Fibroblast of villous mesenchyme (primary cell): ENCODE results near the gene HCFC2. TPM values are rescaled to one million over a fixed set of nuclear protein-coding genes. Genes with fewer than 3 reads are reported as not detected.

Source experiments
- DNase-seq: peaks from one replicate; pipeline ENCODE4 v3.0.0-alpha.2; 2010; ENCODE audit warnings: low read depth
- H3K4me3 ChIP-seq: 2 replicates; pipeline ENCODE4 v1.5.1; 2011; ENCODE audit warnings: low read depth, mild to moderate bottlenecking, low read length
- CTCF ChIP-seq: IDR thresholded peaks from 2 replicates; pipeline ENCODE4 v1.5.1; 2012; ENCODE audit warnings: low read depth, mild to moderate bottlenecking, low read length; ENCODE audit not compliant: insufficient read depth
- small RNA-seq: library from RNA; depleted of rRNA; stranded (forward); fragments of <200 nt; gene quantifications from one replicate; pipeline ENCODE3, GENCODE V24; 2012
- total RNA-seq: library from RNA; depleted of rRNA; stranded (reverse); fragments of >200 nt; gene quantifications from 2 replicates; pipeline ENCODE4 v1.2.3, GENCODE V29; 2012

The HCFC2 gene
- total RNA-seq, 1 donor, result 38.0 TPM

GRCh38 chr12:104143918-104144317, 79.6 kb downstream of the HCFC2 start:
- H3K4me3 ChIP-seq, result no peak overlapping the region
- TF ChIP-seq CTCF, result no peak
- DNase-seq, result no peak

- no peak for DNase-seq
- TF ChIP-seq CTCF, result no peak
Observed at GRCh38 chr12:104147346-104147745, 83.0 kb downstream of the HCFC2 start.

GRCh38 chr12:104150416-104150815, 86.1 kb downstream of the HCFC2 start:
- TF ChIP-seq CTCF, result no peak
- no peak overlapping the region for H3K4me3 ChIP-seq

More at GRCh38 chr12:104147346-104147745, 83.0 kb downstream of the HCFC2 start:
- H3K4me3 ChIP-seq, result no peak overlapping the region

GRCh38 chr12:104152685-104153241, 88.4 kb downstream of the HCFC2 start:
- TF ChIP-seq CTCF, result no peak
- DNase-seq, result no peak
- H3K4me3 ChIP-seq, result no peak overlapping the region

More at GRCh38 chr12:104150416-104150815, 86.1 kb downstream of the HCFC2 start:
- DNase-seq, result no peak

GRCh38 chr12:104154286-104154685, 90.0 kb downstream of the HCFC2 start:
- no peak overlapping the region for H3K4me3 ChIP-seq
- no peak for DNase-seq
- no peak for TF ChIP-seq CTCF

GRCh38 chr12:104154806-104155205, 90.5 kb downstream of the HCFC2 start:
- no peak overlapping the region for H3K4me3 ChIP-seq
- TF ChIP-seq CTCF, result no peak
- no peak for DNase-seq

Small RNAs within 50 kb of the gene (small RNA-seq; reads per million reads assigned to genes)
- not detected for gene RNA5SP370

Other genes starting within 250 kb of the HCFC2 start
- gene NT5DC3, start 223.3 kb upstream of the HCFC2 start, total RNA-seq, result 12.2 and 22.9 TPM in 2 replicates
- 460 and 702 TPM in 2 replicates for gene HSP90B1, start 134.1 kb upstream of the HCFC2 start, total RNA-seq
- 29.0 and 45.8 TPM in 2 replicates for gene TDG, start 98.7 kb upstream of the HCFC2 start, total RNA-seq
- gene GLT8D2, start 14.3 kb upstream of the HCFC2 start, total RNA-seq, result 51.4 and 55.1 TPM in 2 replicates
- 11.9 and 28.5 TPM in 2 replicates for gene NFYB, start 73.7 kb downstream of the HCFC2 start, total RNA-seq
- gene TXNRD1, start 151.2 kb downstream of the HCFC2 start, total RNA-seq, result 352 and 747 TPM in 2 replicates
- 11.6 and 25.0 TPM in 2 replicates for gene EID3, start 239.2 kb downstream of the HCFC2 start, total RNA-seq